GM11168 (cell line): ENCODE measurements around the gene LUC7L3.
"Not testable (repeated sequence)": the region's sequence is repeated elsewhere in the genome, so short reads cannot be mapped to it uniquely, and the experiment has no call there.

Experiments
- in situ Hi-C: fragments of 300-500 bp; cut with MboI; formaldehyde crosslinking; loops from one replicate; pipeline ENCODE4 v1.12.0; 2022; ENCODE audit warnings: low sequenced_read_pairs; ENCODE audit not compliant: unreplicated experiment

Gene LUC7L3

DNA sequence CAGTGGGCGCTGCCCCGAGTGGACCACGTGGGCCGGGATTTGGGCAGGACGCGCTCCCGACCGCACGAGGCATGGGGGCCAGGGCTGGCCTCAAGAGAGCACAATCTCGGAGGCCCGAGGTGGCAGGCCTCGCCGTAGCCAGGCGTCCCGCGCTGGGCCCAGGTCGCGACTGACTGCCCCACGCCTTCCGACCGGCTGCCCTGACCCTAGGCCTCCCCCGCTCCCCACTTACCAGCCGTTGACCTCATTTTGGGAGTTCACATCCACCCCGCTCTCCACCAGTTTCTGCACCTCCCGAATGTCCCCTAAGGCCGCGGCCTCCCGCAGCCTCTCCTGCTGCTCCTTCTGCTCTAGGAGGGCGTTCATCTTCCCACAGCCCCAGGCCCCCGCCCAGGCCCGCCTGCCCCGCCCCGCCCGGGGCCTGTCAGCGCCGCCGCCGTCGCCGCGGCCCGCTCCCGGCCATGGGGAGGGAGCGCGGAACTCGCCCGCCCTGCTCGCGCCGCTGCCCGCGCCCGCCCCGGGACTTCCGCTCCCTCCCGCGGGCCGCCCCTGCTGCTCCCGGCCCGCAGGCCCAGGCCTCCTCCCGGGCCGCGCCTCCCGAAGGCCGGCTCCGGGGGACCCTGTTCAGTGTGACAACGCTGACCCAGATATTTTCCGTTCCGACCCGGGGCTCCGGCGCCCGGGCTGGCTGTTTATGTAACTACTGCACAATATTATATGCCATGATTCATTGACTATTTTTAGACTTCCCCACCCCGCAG, 11.9 kb upstream of the LUC7L3 start, which contains the start of gene ANKRD40:
ANKRD40 (minus strand) TSS at position 626 of the 761 bp plus-strand sequence; CDS start at position 366, 260 bp downstream.
- in situ Hi-C loops = no loop called here

DNA sequence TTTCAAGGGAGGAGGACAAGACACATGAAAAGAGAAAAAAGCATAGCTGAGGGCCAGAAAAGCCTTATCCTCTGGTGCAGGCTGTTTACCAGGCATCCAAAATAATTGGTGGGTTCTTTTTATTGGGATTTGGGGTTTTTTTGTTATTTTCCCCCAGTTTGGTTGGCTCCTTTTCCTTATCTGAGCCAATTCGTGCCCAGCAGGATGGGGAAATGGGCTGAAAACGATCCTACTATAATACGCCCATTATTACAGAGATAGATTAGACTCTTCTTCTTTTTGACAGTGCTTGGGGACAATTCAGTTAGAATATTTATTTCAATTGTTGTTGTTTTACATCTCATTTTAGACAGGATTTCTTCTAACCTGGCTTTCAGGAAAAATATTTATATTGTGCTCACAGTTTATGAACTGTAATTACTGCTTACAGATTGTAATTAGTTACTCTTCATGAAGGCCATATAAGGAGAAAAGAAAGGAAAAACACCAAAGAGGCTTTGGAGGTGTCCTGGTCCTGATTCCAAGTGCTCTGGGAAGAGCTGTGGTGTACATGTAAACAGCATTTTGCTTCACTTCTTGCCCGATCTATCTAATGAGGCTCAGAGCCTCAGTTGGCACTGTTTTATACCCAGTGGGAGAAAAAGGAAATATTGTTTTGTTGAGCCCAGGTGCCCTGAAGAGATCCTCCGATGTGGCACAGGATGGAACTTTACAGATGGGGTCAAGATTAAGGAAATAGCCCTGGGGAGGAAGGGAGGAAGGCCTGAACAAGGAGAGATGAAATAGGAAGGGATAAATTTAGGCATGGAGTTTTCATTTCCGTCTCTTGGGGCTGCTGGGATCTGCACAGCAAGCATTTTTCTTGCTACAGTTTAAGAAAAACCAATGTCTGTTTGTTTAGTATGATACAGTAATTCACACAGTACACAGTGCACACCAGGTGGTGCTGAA, 11.1 kb upstream of the LUC7L3 start:
- in situ Hi-C loops = no loop called here

DNA sequence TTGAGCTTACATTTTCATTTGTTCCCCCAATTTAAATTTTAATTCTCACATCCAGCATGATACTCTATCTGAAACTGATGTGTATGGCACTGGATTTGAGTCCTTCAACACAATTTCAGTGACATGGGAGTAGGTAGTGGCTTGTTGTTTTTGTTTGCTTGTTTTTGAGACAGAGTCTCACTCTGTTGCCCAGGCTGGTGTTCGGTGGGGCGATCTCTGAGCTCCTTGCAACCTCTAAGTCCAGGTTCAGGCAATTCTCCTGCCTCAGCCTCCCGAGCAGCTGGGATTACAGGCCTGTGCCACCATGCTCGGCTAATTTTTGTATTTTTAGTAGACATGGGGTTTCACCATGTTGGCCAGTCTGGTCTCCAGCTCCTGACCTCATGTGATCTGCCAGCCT, 10.3 kb upstream of the LUC7L3 start:
- in situ Hi-C loops = not testable (repeated sequence)

DNA sequence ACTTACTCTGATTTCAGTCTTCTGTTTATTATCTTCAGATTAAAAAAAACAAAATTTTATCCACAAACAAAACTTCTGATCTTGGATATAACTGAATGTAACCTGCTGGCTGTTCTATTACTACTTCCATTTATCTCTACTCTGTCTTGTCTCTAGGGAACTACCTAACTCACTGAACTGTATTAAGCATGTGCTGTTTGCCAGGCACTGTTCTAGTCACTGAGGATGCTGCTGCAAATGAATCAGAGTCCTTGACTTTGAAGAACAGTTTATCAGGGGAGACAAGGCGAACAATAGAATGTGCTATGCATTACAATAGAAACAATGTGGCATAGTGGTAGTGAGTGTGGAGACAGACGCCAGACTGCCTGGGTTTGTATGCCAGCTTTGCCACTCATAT, 9.4 kb upstream of the LUC7L3 start:
- in situ Hi-C loops = no loop called here

DNA sequence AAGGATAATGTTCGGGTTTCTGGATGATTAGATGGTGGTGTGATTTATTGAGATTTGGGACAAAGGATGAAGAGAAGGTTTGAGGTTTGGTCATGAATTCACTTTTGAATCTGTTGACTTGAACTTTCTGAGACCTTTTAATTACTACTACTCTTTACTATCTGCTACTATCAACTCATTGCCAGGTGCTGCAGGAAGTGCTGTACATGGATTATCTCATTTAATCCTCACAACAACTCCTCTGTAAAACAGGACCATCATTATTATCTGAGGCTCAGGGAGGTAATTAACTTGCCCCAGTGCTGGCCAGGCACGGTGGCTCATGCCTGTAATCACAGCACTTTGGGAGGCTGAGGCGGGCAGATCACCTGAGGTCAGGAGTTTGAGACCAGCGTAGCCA, 8.8 kb upstream of the LUC7L3 start:
- in situ Hi-C loops = no loop called here

DNA sequence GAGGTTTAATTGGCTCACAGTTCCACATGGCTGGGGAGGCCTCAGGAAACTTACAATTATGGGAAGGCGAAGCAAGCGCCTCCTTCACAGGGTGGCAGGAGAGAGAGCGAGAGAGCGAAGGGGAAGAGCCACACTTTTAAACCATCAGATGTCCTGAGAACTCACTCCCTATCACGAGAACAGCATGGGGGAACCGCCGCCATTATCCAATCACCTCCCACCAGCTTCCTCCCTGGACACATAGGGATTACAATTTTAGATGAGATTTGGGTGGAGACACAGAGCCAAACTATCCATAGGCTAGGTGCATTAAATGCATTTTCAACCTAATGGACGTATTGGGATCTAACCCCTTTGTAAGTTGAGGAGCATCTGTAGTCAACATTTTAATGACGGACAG, 6.8 kb upstream of the LUC7L3 start:
- in situ Hi-C loops = no loop called here

DNA sequence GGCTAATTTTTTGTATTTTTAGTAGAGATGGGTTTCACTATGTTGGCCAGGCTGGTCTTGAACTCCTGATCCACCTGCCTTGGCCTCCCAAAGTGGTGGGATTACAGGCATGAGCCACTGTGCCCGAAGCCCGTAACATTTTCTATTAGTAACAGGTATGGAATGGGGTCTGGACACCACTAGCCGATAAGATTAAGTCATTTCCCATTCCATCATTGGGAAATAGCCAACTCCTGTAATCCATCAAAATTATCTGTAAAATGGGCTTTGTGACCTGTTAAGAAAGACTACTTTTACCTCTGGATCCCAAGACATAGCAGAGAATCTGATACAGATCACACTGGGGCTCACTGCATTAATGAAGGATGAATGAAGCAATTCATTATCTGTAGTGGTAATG, 3.9 kb upstream of the LUC7L3 start:
- in situ Hi-C loops = no loop called here

DNA sequence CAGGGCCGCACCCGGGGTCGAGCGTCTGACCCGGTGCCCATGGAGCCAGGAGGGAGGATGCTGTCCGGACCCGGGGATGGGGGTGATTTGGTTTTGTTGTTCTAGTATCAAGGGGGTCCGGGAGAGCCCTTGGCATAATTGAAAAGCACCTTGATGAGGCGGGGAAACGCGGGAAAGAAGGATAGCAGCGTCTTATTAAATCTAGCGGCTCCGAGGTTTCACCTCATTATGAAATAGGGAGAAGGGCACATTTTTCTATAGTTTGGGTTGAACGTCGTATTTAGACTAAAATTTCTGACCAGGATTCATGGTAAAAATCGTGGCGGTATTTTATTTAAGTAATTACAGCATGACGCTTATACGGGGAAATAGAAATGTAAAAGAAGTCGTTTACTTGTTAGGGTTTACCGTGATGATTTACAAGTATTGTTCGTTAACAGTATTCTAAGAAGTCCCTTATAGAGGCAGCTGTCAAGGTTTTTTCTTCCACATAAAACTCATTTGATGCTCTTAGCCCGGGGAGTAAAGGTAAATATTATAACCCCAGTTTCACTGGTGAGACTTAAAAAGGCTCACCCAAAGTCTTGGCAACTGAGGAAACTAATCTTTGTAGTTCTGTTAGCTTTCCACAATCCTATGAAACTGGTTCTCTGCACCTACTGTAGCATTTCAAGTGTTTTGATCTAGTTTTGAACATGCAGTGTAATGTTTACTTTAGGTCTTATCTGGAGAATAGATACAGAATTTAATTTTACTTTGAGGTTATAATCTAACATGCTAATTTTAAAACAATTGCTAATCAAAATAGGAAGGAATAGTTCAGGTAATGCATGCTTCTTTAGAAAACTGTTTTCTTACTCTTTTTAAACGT, 756 bp downstream of the LUC7L3 start:
- in situ Hi-C loops = no loop called here

DNA sequence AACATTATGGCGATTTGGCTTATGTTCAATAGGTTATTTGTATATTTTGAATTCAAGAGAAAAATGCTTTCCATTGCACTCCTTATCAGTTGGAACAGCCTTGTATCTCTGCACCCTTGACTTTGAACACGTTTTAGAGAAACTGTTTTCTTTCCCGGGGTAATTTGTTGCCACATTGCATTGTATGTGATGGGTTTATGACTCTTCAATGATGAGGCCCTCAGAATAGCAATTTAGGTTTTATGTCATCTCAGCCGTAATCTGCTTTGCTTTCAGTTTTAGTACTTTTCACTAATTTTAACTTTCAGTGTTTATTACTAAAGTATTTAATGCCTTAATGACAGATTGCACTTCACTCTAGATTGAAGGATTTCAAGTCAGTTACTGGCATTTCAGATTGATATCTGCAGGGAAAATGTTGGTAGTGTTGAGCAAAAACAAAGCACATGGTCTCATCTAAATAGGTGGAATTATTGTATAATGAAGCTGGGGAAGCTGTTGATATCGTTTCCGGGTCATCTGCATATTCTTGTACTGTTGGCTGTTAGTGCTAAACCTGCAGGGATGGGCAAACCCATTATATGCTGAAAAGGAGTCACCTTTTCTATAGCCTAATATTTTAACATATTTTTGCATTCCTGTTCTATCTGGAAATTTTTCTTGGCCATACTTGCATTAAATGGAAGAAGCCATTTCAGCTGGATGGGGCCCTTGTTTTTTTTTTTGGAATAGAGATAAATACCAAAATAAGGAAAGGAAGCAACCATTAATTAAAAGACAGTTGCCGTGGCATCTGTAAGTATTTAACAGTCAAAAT, 2.0 kb downstream of the LUC7L3 start:
- in situ Hi-C loops = no loop called here

DNA sequence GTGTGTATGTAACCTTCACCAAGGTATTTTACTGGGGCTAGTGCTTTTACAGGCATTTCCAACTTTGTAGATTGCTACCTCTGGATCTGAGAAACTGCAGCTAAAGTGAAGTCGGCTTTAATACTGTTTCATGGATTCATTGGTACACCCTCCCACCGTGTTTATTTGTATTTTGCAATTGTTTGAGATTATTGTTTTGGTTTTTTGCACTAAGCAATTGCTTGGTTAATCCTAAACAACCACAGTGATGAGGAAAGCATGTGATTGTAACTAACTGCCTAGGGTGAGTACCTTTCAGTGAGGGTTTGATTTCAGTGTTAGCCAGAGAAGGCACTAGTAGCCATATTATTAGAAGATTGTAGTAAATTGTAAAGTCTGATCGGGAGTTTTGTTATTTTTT, 3.3 kb downstream of the LUC7L3 start:
- in situ Hi-C loops = no loop called here

DNA sequence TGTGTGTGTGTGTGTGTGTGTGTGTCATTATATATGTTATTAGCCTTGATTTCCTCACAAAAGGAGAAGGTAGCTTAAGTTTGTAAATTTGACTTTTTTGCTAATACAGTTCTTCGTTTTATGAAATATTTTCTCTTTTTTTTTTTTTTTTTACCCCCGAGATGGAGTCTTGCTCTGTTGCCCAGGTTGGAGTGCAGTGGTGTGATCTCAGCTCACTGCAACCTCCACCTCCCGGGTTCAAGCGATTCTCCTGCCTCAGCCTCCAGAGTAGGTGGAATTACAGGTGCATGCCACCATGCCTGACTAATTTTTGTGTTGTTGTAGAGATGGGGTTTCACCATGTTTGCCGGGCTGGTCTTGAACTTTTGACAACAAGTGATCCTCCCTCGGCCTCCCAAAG, 5.2 kb downstream of the LUC7L3 start:
- in situ Hi-C loops = not testable (repeated sequence)

DNA sequence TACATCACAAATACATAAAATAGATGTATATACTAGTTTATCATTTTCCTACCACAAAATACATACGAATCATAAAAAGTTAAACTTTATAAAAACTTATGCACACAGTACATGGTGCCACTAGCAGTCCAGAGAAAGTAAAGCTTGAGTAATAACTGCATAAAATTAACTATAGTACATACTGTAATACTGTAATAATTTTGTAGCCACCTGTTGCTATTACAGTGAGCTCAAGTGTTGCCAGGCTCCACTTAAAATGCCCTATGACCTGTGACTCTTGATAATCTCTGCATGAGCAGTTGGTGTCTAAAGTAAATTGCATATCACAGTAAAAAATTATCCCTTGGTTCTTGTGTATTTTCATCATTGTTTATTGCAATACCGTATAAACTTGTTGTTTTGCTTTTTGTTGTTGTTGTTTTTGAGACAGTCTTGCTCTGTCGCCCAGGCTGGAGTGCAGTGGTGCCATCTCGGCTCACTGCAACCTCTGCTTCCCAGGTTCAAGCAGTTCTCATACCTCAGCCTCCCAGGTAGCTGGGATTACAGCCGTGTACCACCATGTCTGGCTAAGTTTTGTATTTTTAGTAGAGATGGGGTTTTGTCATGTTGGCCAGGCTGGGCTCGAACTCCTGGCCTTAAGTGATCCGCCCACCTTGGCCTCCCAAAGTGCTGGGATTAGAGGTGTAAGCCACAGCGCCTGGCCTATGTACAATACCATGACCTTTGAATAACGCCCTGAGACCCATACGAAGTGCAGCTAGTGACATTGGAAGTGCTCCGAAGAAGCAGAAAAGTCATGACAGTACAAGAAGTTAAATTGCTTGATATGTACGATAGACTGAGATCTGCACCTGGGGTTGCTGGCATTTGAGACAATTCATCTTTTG, 6.6 kb downstream of the LUC7L3 start:
- in situ Hi-C loops = no loop called here

DNA sequence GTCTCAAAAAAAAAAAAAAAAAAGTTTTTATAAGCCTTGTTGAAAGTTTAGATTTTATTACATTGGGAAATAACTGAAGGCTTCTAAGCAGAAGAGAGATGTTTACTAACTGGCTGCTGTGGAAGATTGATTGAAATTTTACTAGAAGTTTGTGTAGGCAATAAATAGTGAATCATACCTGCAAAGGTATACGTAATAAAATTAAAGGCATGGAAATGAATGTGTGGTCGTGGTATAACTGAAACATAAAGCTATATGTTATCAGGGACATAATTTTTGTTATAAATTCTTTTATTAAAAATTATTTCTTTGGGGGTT, 8.7 kb downstream of the LUC7L3 start:
- in situ Hi-C loops = no loop called here

DNA sequence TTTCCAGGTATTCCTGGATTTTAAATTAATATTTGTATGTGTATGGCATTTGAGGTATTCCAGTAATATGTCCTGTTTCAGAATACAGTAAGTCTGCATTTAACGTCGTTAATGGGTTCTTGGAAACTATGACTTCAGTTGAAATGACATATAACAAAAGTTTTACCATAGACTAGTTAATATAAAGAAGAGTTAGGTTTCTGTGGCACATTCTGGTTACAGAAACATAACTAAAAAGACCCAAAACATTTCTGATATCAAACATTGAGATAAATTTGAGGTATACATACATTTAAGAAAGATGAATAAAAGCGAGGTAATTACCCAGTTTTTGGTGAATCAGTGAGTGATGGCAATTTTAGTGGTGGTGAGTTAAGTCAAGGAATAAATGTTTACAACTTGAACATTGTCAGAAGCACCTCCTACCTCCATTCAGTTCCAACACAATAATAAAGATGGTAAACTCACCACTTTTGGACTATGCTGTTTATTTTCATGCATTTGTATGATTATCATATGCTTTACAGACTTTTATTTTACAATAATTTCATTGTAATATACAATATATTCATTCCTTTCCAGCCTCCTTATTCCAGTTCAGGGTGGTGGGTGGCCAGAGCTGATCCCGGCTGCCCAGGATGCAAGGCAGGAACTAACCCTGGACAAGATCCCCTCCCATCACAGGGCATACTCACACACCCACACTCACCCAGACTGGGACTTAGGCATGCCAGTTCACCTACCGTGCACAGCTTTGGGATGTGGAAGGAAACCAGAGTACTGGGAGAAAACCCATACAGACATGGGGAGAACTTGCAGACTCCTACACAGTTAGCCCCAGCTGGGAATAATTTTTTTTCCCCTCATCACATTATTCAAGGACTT, 9.7 kb downstream of the LUC7L3 start:
- in situ Hi-C loops = no loop called here

DNA sequence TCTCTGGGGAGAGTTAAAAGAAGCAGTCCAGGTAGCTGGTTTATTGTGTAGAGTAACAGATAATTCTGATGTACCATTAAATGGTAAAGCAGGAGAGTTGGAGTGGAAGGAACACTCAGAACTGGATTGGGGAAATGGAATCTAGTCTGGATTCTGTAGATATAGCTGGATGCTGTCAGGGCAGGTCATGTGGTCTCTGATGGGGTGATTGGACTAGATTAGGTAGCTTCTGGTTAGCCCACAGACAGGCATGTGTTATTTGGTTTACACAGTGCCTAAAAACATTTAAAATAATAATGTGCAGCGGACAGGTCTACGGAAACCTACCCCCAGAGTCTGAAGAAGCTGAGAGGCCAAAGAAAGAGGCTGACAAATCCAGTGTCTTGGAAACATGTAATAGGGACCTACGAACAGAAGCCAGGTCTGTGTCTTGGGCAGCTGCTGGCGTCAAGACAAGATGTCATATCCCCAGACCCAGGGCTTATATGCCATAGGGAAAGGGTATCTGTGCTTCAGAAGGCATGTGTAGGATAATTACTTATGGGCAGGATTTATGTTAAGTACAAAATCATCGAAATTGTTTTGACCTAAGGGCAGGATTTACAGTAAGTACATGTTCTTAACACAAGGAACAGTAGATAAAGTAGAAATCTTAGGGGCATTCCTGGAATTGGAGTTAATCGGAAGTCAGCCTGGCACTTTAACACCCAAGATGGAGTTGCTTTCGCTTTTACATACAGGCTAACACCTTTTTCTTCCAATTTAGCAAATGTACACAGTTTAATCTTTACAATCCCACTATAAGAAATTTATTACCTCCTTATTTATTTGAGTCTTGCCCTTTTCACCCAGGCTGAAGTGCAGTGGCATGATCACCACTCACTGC, 12.4 kb downstream of the LUC7L3 start:
- in situ Hi-C loops = no loop called here

DNA sequence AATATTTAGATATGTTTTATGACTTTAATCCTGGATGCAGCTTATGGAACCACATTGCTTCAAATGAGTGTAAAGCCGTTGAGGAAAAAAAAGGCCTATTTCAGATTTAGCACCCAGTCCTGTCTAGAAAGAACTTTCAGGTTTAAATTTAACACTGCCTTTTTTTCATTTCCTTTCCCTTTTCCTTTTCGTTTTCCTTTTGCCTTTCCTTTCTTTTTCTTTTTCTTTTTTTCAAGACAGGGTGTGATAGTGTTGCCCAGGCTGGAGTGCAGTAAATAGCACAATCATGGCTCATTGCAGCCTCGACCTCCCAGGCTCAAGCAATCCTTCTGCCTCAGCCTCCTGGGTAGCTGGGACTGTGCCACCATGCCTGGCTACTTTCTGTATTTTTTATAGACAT, 15.9 kb downstream of the LUC7L3 start:
- in situ Hi-C loops = no loop called here
